ENCODE data around the gene PRR22. TPM values are rescaled to one million over a fixed set of nuclear protein-coding genes. Genes with fewer than 3 reads are reported as not detected.
A peak's percentile ranks its signal among the peaks of the same experiment; 100 is the strongest.

PRR22 gene
- total and polyA plus RNA-seq, 9 of the 15 experiments (the other 6 are each of a cell fraction or from before 2014, with no cell fraction given), result 0.03 to 12.0 (median 2.0) TPM; not detected in 1

GRCh38 chr19:5801796-5802619, 17.5 kb upstream of the PRR22 start (continued):
- TF ChIP-seq POU5F1 (IDR thresholded peaks at IDR 0.05; ENCODE audit: borderline replicate concordance, low read depth, low read length, partially characterized antibody), result no peak
- peak; percentile 89 for TF ChIP-seq MEIS2 (IDR thresholded peaks at IDR 0.05; ENCODE audit: partially characterized antibody)
- TF ChIP-seq POLR3G (IDR thresholded peaks at IDR 0.05; ENCODE audit: extremely low read depth, insufficient read length, insufficient replicate concordance), result no peak
- no peak for TF ChIP-seq ZFPM2 (CRISPR knock-in tag; IDR thresholded peaks at IDR 0.05)
- TF ChIP-seq, protein P1, sequence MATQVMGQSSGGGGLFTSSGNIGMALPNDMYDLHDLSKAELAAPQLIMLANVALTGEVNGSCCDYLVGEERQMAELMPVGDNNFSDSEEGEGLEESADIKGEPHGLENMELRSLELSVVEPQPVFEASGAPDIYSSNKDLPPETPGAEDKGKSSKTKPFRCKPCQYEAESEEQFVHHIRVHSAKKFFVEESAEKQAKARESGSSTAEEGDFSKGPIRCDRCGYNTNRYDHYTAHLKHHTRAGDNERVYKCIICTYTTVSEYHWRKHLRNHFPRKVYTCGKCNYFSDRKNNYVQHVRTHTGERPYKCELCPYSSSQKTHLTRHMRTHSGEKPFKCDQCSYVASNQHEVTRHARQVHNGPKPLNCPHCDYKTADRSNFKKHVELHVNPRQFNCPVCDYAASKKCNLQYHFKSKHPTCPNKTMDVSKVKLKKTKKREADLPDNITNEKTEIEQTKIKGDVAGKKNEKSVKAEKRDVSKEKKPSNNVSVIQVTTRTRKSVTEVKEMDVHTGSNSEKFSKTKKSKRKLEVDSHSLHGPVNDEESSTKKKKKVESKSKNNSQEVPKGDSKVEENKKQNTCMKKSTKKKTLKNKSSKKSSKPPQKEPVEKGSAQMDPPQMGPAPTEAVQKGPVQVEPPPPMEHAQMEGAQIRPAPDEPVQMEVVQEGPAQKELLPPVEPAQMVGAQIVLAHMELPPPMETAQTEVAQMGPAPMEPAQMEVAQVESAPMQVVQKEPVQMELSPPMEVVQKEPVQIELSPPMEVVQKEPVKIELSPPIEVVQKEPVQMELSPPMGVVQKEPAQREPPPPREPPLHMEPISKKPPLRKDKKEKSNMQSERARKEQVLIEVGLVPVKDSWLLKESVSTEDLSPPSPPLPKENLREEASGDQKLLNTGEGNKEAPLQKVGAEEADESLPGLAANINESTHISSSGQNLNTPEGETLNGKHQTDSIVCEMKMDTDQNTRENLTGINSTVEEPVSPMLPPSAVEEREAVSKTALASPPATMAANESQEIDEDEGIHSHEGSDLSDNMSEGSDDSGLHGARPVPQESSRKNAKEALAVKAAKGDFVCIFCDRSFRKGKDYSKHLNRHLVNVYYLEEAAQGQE (IDR thresholded peaks at IDR 0.05; ENCODE audit: borderline replicate concordance), result no peak
- TF ChIP-seq, protein P1 (CRISPR knock-in tag; IDR thresholded peaks at IDR 0.05; ENCODE audit: low read depth), result no peak
- no peak for TF ChIP-seq ZNF444 (CRISPR knock-in tag; IDR thresholded peaks at IDR 0.05)
- no peak for TF ChIP-seq PTRF (tag; IDR thresholded peaks at IDR 0.05)
- TF ChIP-seq ETV6 (IDR thresholded peaks at IDR 0.05; ENCODE audit: borderline replicate concordance in 1 of 2, low read depth in 2 of 2, low read length in 1 of 2), result no peak
- no peak for TF ChIP-seq ETV6 (CRISPR knock-in tag; IDR thresholded peaks at IDR 0.05; ENCODE audit: borderline replicate concordance)
- TF ChIP-seq SMAD3 (CRISPR knock-in tag; conservative IDR thresholded peaks at IDR 0.05), result no peak
- TF ChIP-seq ZNF184 (CRISPR knock-in tag; IDR thresholded peaks at IDR 0.05), result no peak
- TF ChIP-seq KDM1A (IDR thresholded peaks at IDR 0.05), result peak in 1 of 2 experiments; percentile 22; a peak in 2 of 4 replicates
- no peak for TF ChIP-seq RBM25 (IDR thresholded peaks at IDR 0.05; ENCODE audit: low read depth, low read length, severe bottlenecking)
- no peak for TF ChIP-seq TRIM25 (IDR thresholded peaks at IDR 0.05; ENCODE audit: borderline replicate concordance)
- no peak for TF ChIP-seq ZNF217 (CRISPR knock-in tag; IDR thresholded peaks at IDR 0.05)
- TF ChIP-seq PTBP1 (IDR thresholded peaks at IDR 0.05; ENCODE audit: low read depth, low read length), result no peak
- no peak for TF ChIP-seq ZC3H4 (CRISPR knock-in tag; IDR thresholded peaks at IDR 0.05; ENCODE audit: borderline replicate concordance)
- no peak for TF ChIP-seq MYNN (IDR thresholded peaks at IDR 0.05)
- no peak for TF ChIP-seq MYNN (CRISPR knock-in tag; IDR thresholded peaks at IDR 0.05)

All from K562 (cell line).